ENCODE measurements around the gene CCL14. TPM values are rescaled to one million over a fixed set of nuclear protein-coding genes. Genes with fewer than 3 reads are reported as not detected.

Gene CCL14
- total and polyA plus RNA-seq, 2 of the 13 experiments (the other 11 are each of a cell fraction or from before 2014, with no cell fraction given): 1.1 to 1.7 TPM

GRCh38 chr17:35973333-35974260, 12.9 kb downstream of the CCL14 start (continued):
- TF ChIP-seq KDM5B (CRISPR knock-in tag; IDR thresholded peaks at IDR 0.05; ENCODE audit: borderline replicate concordance): peak; percentile 64; the same call in 1 of the 2 replicates
- no peak for TF ChIP-seq ZNF75D (CRISPR knock-in tag; IDR thresholded peaks at IDR 0.05; ENCODE audit: borderline replicate concordance)
- no peak for TF ChIP-seq ZNF224 (CRISPR knock-in tag; IDR thresholded peaks at IDR 0.05)
- TF ChIP-seq TARDBP (CRISPR knock-in tag; IDR thresholded peaks at IDR 0.05): peak; percentile 99
- TF ChIP-seq ZBTB7A (CRISPR knock-in tag; IDR thresholded peaks at IDR 0.05): peak; percentile 85; the same call in 1 of the 2 replicates
- TF ChIP-seq YEATS4 (CRISPR knock-in tag; IDR thresholded peaks at IDR 0.05; ENCODE audit: borderline replicate concordance): peak; percentile 40; the same call in 1 of the 2 replicates
- peak; percentile 94 for TF ChIP-seq HOXD1 (CRISPR knock-in tag; IDR thresholded peaks at IDR 0.05)
- peak; percentile 90 for TF ChIP-seq ZBTB42 (CRISPR knock-in tag; IDR thresholded peaks at IDR 0.05)
- TF ChIP-seq ZFP1 (CRISPR knock-in tag; IDR thresholded peaks at IDR 0.05): peak; percentile 87
- TF ChIP-seq KAT8 (CRISPR knock-in tag; IDR thresholded peaks at IDR 0.05): peak; percentile 41
- no peak for TF ChIP-seq ZNF124 (CRISPR knock-in tag; IDR thresholded peaks at IDR 0.05)
- peak; percentile 22; the same call in 1 of the 2 replicates for TF ChIP-seq AFF4 (CRISPR knock-in tag; IDR thresholded peaks at IDR 0.05)
- TF ChIP-seq MLLT10 (CRISPR knock-in tag; IDR thresholded peaks at IDR 0.05): no peak
- TF ChIP-seq ZNF564 (CRISPR knock-in tag; IDR thresholded peaks at IDR 0.05): peak; percentile 76; the same call in 1 of the 2 replicates
- TF ChIP-seq MXD4 (CRISPR knock-in tag; IDR thresholded peaks at IDR 0.05): peak; percentile 59; the same call in 1 of the 2 replicates
- TF ChIP-seq SMARCE1 (IDR thresholded peaks at IDR 0.05; ENCODE audit: borderline replicate concordance): no peak
- no peak for TF ChIP-seq ZNF484 (CRISPR knock-in tag; IDR thresholded peaks at IDR 0.05; ENCODE audit: borderline replicate concordance, low read depth)
- TF ChIP-seq THYN1 (CRISPR knock-in tag; IDR thresholded peaks at IDR 0.05; ENCODE audit: borderline replicate concordance, low read depth): no peak
- TF ChIP-seq ZNF253 (CRISPR knock-in tag; IDR thresholded peaks at IDR 0.05; ENCODE audit: borderline replicate concordance): no peak
- peak; percentile 98 for TF ChIP-seq RXRB (CRISPR knock-in tag; IDR thresholded peaks at IDR 0.05; ENCODE audit: borderline replicate concordance)
- no peak for TF ChIP-seq ZBTB25 (CRISPR knock-in tag; IDR thresholded peaks at IDR 0.05)
- no peak for TF ChIP-seq ZNF230 (CRISPR knock-in tag; IDR thresholded peaks at IDR 0.05)
- TF ChIP-seq CHCHD3 (CRISPR knock-in tag; IDR thresholded peaks at IDR 0.05): no peak
- peak; percentile 97 for TF ChIP-seq FOXA3 (CRISPR knock-in tag; IDR thresholded peaks at IDR 0.05)
- peak in 1 of 2 experiments; percentile 92; a peak in 2 of 4 replicates for TF ChIP-seq KLF16 (CRISPR knock-in tag; IDR thresholded peaks at IDR 0.05)
- peak; percentile 85 for TF ChIP-seq ZMYM4 (CRISPR knock-in tag; IDR thresholded peaks at IDR 0.05)
